GM23338 (cell line): ENCODE results near the gene TXN. TPM values are rescaled to one million over a fixed set of nuclear protein-coding genes. Genes with fewer than 3 reads are reported as not detected.

Source experiments
- ATAC-seq: fragments of 200-7000 bp; cut with Tn5 transposase; 3 replicates; pipeline ENCODE4 v1.9.1; 2020
- DNase-seq: peaks from one replicate; pipeline ENCODE4 v3.0.0-alpha.2; 2015; ENCODE audit warnings: low spot score
- H2AFZ ChIP-seq: fragments of 200-600 bp; sonication (generic); 2 replicates; pipeline ENCODE4 v1.8.0; 2016; ENCODE audit warnings: antibody characterized with exemption, mild to moderate bottlenecking, moderate library complexity
- H3F3A ChIP-seq: fragments of 200-600 bp; sonication (generic); replicated peaks from 2 replicates; pipeline ENCODE4 v1.8.0; 2017; ENCODE audit warnings: antibody characterized with exemption, mixed run types, low read depth
- H3K27ac ChIP-seq: fragments of 200-600 bp; sonication (generic); 2 replicates; pipeline ENCODE4 v1.6.1; 2016; ENCODE audit warnings: low read depth
- H3K27me3 ChIP-seq: fragments of 200-600 bp; sonication (generic); 2 replicates; pipeline ENCODE4 v1.8.0; 2016; ENCODE audit warnings: mild to moderate bottlenecking, mixed run types, moderate library complexity; ENCODE audit not compliant: insufficient read depth
- H3K36me3 ChIP-seq: fragments of 200-600 bp; sonication (generic); 2 replicates; pipeline ENCODE4 v1.8.0; 2016; ENCODE audit warnings: mild to moderate bottlenecking; ENCODE audit not compliant: insufficient read depth
- H3K4me1 ChIP-seq: fragments of 200-600 bp; sonication (generic); 2 replicates; pipeline ENCODE4 v1.8.0; 2016; ENCODE audit warnings: mild to moderate bottlenecking, moderate library complexity; ENCODE audit not compliant: insufficient read depth
- H3K4me2 ChIP-seq: fragments of 200-600 bp; sonication (generic); 2 replicates; pipeline ENCODE4 v1.7.1; 2017; ENCODE audit warnings: mixed run types
- H3K4me3 ChIP-seq: fragments of 200-600 bp; sonication (generic); 2 replicates; pipeline ENCODE4 v1.6.1; 2016; ENCODE audit warnings: mixed run types
- H3K79me2 ChIP-seq: fragments of 200-600 bp; sonication (generic); replicated peaks from 2 replicates; pipeline ENCODE4 v1.8.0; 2017; ENCODE audit warnings: mild to moderate bottlenecking; ENCODE audit not compliant: insufficient read depth
- H3K9me2 ChIP-seq: fragments of 200-600 bp; sonication (generic); 2 replicates; pipeline ENCODE4 v1.8.0; 2017; ENCODE audit not compliant: insufficient read depth
- H4K20me1 ChIP-seq: fragments of 200-600 bp; sonication (generic); replicated peaks from 2 replicates; pipeline ENCODE4 v1.8.0; 2017; ENCODE audit warnings: mild to moderate bottlenecking; ENCODE audit not compliant: insufficient read depth
- H3K27ac Mint-ChIP-seq: 2 replicates; pipeline ENCODE4 v1.8.0; 2020; ENCODE audit warnings: inconsistent platforms, mild to moderate bottlenecking, moderate library complexity, mixed read lengths
- H3K27me3 Mint-ChIP-seq: 3 replicates; pipeline ENCODE4 v1.8.0; 2022; ENCODE audit warnings: low read depth, mild to moderate bottlenecking, moderate library complexity, mixed read lengths, inconsistent platforms; ENCODE audit not compliant: insufficient read depth, poor library complexity
- H3K36me3 Mint-ChIP-seq: 3 replicates; pipeline ENCODE4 v1.8.0; 2021; ENCODE audit warnings: low read depth, mild to moderate bottlenecking, inconsistent platforms, moderate library complexity, mixed read lengths
- H3K4me1 Mint-ChIP-seq: 3 replicates; pipeline ENCODE4 v1.8.0; 2020; ENCODE audit warnings: mild to moderate bottlenecking, inconsistent platforms, mixed read lengths
- H3K4me3 Mint-ChIP-seq: 3 replicates; pipeline ENCODE4 v1.8.0; 2021; ENCODE audit warnings: moderate library complexity, mild to moderate bottlenecking, inconsistent platforms, mixed read lengths
- H3K9me3 Mint-ChIP-seq: 3 replicates; pipeline ENCODE4 v1.8.0; 2020; ENCODE audit warnings: moderate library complexity, mild to moderate bottlenecking, inconsistent platforms, mixed read lengths
- EZH2 ChIP-seq: fragments of 200-600 bp; sonication (generic); IDR thresholded peaks from one replicate; pipeline ENCODE4 v1.8.0; 2017; ENCODE audit warnings: antibody characterized with exemption, mild to moderate bottlenecking, low read depth; ENCODE audit not compliant: unreplicated experiment
- NANOG ChIP-seq: IDR thresholded peaks from 2 replicates; pipeline ENCODE4 v1.6.1; 2016; ENCODE audit warnings: antibody characterized with exemption, borderline replicate concordance
- ZNF114 ChIP-seq: fragments of 250-450 bp; sonication (Bioruptor Pico); IDR thresholded peaks from 2 replicates; pipeline ENCODE4 v1.5.0; 2020; ENCODE audit warnings: mild to moderate bottlenecking, moderate library complexity
- polyA plus RNA-seq: library from polyadenylated mRNA; unstranded; fragments of >200 nt; fragmentation: Nextera tagmentation; extraction: Ambion mirVana; gene quantifications from 2 replicates; pipeline ENCODE4 v1.2.1, GENCODE V29; 2016
- total RNA-seq: library from RNA; depleted of rRNA; stranded (reverse); fragments of >200 nt; shearing (Covaris generic); gene quantifications from 2 replicates; pipeline ENCODE4 v1.2.3, GENCODE V29; 2014
- TF ChIP-seq, protein P1 (sequence below): fragments of 250-450 bp; sonication (Bioruptor Pico); IDR thresholded peaks from 2 replicates; pipeline ENCODE4 v1.5.0; 2020; ENCODE audit warnings: mild to moderate bottlenecking, moderate library complexity
- TF ChIP-seq, protein P2 (sequence below): IDR thresholded peaks from one replicate; pipeline ENCODE4 v1.6.1; 2018; ENCODE audit warnings: antibody characterized with exemption; ENCODE audit not compliant: unreplicated experiment

TXN gene
- total and polyA plus RNA-seq, 2 experiments from 2014 or later = 177 to 1,031 TPM

DNA sequence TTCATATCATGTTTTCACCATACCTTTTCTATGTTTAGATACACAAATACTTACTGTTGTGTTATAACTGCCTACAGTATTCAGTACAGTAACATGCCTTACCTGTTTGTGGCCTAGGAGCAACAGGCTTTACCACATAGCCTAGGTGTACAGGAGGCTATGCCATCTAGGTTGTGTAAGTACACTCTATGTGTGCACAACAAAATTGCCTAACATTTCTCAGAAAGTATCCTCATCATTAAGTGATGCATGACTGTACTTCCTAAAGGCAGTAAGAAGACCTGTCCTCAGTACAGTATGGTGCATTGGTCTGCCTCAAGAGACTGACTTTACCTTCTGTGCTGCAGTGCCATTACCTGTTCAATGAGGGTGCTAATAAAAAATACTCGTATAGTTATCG lies 7.9 kb downstream of the TXN start:
- Histone ChIP-seq H4K20me1 (peaks cover 18% of the 10 kb centered on the region), H3K27ac (no peak overlapping the region), H2AFZ (no peak overlapping the region), H3K36me3 (peaks cover 16% of the 10 kb centered on the region), H3K4me3 (no peak overlapping the region), H3F3A (no peaks in the 10 kb centered on the region), H3K4me1 (no peaks in the 10 kb centered on the region), H3K4me2 (no peak overlapping the region), H3K79me2 (peaks cover 67% of the 10 kb centered on the region), H3K27me3 (no peaks in the 10 kb centered on the region), H3K9me2 (no peaks in the 10 kb centered on the region)
- Mint-ChIP-seq H3K27me3 (peaks cover 1% of the 10 kb centered on the region), H3K4me1 (peaks cover 7% of the 10 kb centered on the region), H3K4me3 (no peak overlapping the region), H3K36me3 (peaks cover 50% of the 10 kb centered on the region; the same call in 2 of the 3 replicates), H3K9me3 (no peaks in the 10 kb centered on the region), H3K27ac (no peak overlapping the region)
- DNase-seq (no peak), ATAC-seq (no peak)
- TF ChIP-seq EZH2 = no peak
- TF ChIP-seq NANOG = no peak
- TF ChIP-seq, protein P1, sequence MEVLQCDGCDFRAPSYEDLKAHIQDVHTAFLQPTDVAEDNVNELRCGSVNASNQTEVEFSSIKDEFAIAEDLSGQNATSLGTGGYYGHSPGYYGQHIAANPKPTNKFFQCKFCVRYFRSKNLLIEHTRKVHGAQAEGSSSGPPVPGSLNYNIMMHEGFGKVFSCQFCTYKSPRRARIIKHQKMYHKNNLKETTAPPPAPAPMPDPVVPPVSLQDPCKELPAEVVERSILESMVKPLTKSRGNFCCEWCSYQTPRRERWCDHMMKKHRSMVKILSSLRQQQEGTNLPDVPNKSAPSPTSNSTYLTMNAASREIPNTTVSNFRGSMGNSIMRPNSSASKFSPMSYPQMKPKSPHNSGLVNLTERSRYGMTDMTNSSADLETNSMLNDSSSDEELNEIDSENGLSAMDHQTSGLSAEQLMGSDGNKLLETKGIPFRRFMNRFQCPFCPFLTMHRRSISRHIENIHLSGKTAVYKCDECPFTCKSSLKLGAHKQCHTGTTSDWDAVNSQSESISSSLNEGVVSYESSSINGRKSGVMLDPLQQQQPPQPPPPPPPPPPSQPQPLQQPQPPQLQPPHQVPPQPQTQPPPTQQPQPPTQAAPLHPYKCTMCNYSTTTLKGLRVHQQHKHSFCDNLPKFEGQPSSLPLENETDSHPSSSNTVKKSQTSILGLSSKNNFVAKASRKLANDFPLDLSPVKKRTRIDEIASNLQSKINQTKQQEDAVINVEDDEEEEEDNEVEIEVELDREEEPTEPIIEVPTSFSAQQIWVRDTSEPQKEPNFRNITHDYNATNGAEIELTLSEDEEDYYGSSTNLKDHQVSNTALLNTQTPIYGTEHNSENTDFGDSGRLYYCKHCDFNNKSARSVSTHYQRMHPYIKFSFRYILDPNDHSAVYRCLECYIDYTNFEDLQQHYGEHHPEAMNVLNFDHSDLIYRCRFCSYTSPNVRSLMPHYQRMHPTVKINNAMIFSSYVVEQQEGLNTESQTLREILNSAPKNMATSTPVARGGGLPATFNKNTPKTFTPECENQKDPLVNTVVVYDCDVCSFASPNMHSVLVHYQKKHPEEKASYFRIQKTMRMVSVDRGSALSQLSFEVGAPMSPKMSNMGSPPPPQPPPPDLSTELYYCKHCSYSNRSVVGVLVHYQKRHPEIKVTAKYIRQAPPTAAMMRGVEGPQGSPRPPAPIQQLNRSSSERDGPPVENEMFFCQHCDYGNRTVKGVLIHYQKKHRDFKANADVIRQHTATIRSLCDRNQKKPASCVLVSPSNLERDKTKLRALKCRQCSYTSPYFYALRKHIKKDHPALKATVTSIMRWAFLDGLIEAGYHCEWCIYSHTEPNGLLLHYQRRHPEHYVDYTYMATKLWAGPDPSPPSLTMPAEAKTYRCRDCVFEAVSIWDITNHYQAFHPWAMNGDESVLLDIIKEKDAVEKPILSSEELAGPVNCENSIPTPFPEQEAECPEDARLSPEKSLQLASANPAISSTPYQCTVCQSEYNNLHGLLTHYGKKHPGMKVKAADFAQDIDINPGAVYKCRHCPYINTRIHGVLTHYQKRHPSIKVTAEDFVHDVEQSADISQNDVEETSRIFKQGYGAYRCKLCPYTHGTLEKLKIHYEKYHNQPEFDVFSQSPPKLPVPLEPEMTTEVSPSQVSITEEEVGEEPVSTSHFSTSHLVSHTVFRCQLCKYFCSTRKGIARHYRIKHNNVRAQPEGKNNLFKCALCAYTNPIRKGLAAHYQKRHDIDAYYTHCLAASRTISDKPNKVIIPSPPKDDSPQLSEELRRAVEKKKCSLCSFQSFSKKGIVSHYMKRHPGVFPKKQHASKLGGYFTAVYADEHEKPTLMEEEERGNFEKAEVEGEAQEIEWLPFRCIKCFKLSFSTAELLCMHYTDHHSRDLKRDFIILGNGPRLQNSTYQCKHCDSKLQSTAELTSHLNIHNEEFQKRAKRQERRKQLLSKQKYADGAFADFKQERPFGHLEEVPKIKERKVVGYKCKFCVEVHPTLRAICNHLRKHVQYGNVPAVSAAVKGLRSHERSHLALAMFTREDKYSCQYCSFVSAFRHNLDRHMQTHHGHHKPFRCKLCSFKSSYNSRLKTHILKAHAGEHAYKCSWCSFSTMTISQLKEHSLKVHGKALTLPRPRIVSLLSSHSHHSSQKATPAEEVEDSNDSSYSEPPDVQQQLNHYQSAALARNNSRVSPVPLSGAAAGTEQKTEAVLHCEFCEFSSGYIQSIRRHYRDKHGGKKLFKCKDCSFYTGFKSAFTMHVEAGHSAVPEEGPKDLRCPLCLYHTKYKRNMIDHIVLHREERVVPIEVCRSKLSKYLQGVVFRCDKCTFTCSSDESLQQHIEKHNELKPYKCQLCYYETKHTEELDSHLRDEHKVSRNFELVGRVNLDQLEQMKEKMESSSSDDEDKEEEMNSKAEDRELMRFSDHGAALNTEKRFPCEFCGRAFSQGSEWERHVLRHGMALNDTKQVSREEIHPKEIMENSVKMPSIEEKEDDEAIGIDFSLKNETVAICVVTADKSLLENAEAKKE (CRISPR knock-in tag) = no peak

DNA sequence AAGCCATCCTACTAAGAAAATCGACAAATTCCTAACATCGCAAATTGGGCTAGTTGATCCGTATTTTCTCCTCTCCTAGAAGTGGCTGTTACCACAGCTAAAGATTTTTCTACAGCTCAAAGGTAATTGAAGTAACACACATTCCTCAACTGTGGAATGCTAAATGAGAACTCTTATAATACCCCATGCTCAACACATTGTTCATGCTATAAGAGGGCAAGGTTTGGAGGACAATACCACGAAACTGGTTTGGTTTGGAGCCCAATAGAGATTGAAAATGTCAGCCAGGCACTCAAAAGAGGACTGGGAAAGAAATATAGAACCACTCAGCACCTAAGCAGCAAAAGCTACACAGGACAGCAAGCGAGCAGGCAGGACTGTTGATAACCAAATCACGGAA lies 10.1 kb downstream of the TXN start:
- Histone ChIP-seq H3K4me1 (no peaks in the 10 kb centered on the region), H4K20me1 (peaks cover 15% of the 10 kb centered on the region), H3K27me3 (no peaks in the 10 kb centered on the region), H3K9me2 (peaks cover 5% of the 10 kb centered on the region; the same call in 1 of the 2 replicates), H3F3A (no peaks in the 10 kb centered on the region), H3K79me2 (peaks cover 45% of the 10 kb centered on the region), H2AFZ (no peak overlapping the region), H3K4me2 (no peak overlapping the region), H3K4me3 (no peak overlapping the region), H3K36me3 (peaks cover 13% of the 10 kb centered on the region), H3K27ac (no peak overlapping the region)
- Mint-ChIP-seq H3K9me3 (no peaks in the 10 kb centered on the region), H3K27me3 (no peaks in the 10 kb centered on the region), H3K4me1 (peaks cover 3% of the 10 kb centered on the region; the same call in 2 of the 3 replicates), H3K4me3 (no peak overlapping the region), H3K27ac (no peak overlapping the region), H3K36me3 (peaks cover 59% of the 10 kb centered on the region; the same call in 2 of the 3 replicates)
- ATAC-seq (no peak), DNase-seq (no peak)
- TF ChIP-seq, protein P2, sequence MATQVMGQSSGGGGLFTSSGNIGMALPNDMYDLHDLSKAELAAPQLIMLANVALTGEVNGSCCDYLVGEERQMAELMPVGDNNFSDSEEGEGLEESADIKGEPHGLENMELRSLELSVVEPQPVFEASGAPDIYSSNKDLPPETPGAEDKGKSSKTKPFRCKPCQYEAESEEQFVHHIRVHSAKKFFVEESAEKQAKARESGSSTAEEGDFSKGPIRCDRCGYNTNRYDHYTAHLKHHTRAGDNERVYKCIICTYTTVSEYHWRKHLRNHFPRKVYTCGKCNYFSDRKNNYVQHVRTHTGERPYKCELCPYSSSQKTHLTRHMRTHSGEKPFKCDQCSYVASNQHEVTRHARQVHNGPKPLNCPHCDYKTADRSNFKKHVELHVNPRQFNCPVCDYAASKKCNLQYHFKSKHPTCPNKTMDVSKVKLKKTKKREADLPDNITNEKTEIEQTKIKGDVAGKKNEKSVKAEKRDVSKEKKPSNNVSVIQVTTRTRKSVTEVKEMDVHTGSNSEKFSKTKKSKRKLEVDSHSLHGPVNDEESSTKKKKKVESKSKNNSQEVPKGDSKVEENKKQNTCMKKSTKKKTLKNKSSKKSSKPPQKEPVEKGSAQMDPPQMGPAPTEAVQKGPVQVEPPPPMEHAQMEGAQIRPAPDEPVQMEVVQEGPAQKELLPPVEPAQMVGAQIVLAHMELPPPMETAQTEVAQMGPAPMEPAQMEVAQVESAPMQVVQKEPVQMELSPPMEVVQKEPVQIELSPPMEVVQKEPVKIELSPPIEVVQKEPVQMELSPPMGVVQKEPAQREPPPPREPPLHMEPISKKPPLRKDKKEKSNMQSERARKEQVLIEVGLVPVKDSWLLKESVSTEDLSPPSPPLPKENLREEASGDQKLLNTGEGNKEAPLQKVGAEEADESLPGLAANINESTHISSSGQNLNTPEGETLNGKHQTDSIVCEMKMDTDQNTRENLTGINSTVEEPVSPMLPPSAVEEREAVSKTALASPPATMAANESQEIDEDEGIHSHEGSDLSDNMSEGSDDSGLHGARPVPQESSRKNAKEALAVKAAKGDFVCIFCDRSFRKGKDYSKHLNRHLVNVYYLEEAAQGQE = no peak
- no peak for TF ChIP-seq ZNF114 (CRISPR knock-in tag)
